Measurements from ENCODE around the gene VPS39.

DNA sequence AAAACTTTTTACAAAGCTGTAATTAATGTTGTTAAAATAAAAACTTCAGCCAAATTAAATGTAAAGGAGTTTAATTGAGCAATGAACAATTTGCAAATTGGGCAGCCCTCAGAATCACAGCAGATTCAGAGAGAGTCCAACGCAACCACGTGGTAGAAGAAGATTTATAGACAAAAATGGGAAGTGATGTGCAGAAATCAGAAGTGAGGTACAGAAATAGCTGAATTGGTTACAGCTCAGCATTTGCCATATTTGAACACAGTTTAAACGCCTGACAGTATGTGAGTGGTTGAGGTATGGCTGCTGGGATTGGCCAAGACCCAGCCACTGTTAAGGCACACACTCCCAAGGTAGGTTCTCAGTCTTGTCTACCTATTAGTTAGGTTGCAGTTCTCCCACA lies 99.3 kb downstream of the VPS39 start:
- TF ChIP-seq, protein P1, sequence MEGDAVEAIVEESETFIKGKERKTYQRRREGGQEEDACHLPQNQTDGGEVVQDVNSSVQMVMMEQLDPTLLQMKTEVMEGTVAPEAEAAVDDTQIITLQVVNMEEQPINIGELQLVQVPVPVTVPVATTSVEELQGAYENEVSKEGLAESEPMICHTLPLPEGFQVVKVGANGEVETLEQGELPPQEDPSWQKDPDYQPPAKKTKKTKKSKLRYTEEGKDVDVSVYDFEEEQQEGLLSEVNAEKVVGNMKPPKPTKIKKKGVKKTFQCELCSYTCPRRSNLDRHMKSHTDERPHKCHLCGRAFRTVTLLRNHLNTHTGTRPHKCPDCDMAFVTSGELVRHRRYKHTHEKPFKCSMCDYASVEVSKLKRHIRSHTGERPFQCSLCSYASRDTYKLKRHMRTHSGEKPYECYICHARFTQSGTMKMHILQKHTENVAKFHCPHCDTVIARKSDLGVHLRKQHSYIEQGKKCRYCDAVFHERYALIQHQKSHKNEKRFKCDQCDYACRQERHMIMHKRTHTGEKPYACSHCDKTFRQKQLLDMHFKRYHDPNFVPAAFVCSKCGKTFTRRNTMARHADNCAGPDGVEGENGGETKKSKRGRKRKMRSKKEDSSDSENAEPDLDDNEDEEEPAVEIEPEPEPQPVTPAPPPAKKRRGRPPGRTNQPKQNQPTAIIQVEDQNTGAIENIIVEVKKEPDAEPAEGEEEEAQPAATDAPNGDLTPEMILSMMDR (optimal IDR thresholded peaks at IDR 0.05 in 1 of 3, IDR thresholded peaks at IDR 0.05 in 1 of 3, conservative IDR thresholded peaks at IDR 0.05 in 1 of 3; ENCODE audit: extremely low read depth in 1 of 3, insufficient read depth in 2 of 3, low read length in 3 of 3): no peak
- no peak for TF ChIP-seq EZH2 (IDR thresholded peaks at IDR 0.05; ENCODE audit: low read length)
